A549 treated with Mapracorat at 1 μM for 4 hours (cell line): ENCODE results near the gene MARCHF6. TPM values are rescaled to one million over a fixed set of nuclear protein-coding genes. Genes with fewer than 3 reads are reported as not detected.

Experiments used
- total RNA-seq: library from RNA; stranded (reverse); fragments of 200-300 nt; extraction: Qiagen RNA extraction; gene quantifications from 5 replicates; pipeline ENCODE4 v1.2.3, GENCODE V29; 2022

Gene MARCHF6
- total RNA-seq: 46.3 to 81.6 TPM (median 68.9 TPM) in 5 replicates

GRCh38 chr5:10353241-10354047 is at the start of gene MARCHF6:
Gene MARCHF6 (plus strand): TSS chr5:10353695. CDS start chr5:10353899, 204 bp downstream.

GRCh38 chr5:10307206-10308148 is 46.0 kb upstream of the MARCHF6 start, which contains the start of gene CMBL:
Gene CMBL (minus strand): TSS chr5:10307902. CDS start chr5:10290762, 17,140 bp downstream.

Other genes starting within 250 kb of the MARCHF6 start
- 9.7 to 12.8 TPM (median 10.7 TPM) in 5 replicates for gene ATPSCKMT, start 103.8 kb upstream of the MARCHF6 start, total RNA-seq
- gene CCT5, start 103.4 kb upstream of the MARCHF6 start, total RNA-seq: 472 to 707 TPM (median 500 TPM) in 5 replicates
- gene CMBL, start 45.8 kb upstream of the MARCHF6 start, total RNA-seq: 21.1 to 22.5 TPM (median 21.6 TPM) in 5 replicates
- 1.1 to 2.9 TPM (median 2.6 TPM) in 5 replicates for gene ROPN1L, start 88.2 kb downstream of the MARCHF6 start, total RNA-seq
- gene ANKRD33B, start 210.4 kb downstream of the MARCHF6 start, total RNA-seq: 8.3 to 14.4 TPM (median 11.3 TPM) in 5 replicates